MM.1S (cell line): ENCODE measurements around the gene ZNF678.

ENCODE experiments used
- DNase-seq: peaks from one replicate; pipeline ENCODE4 v3.0.0-alpha.2; 2015
- H2AFZ ChIP-seq: fragments of 300-600 bp; sonication (generic); 2 replicates; pipeline ENCODE4 v1.6.0; 2016; ENCODE audit warnings: antibody characterized with exemption, low read length
- H3F3A ChIP-seq: fragments of 300-600 bp; sonication (generic); 2 replicates; pipeline ENCODE4 v1.6.1; 2016; ENCODE audit warnings: mild to moderate bottlenecking, antibody characterized with exemption, low read length, moderate library complexity, mixed read lengths; ENCODE audit not compliant: insufficient read depth
- H3K27ac ChIP-seq: fragments of 300-600 bp; sonication (generic); 2 replicates; pipeline ENCODE4 v1.5.1; 2016; ENCODE audit warnings: mild to moderate bottlenecking, low read length
- H3K27me3 ChIP-seq: fragments of 300-600 bp; sonication (generic); replicated peaks from 2 replicates; pipeline ENCODE4 v1.6.0; 2016; ENCODE audit warnings: low read length; ENCODE audit not compliant: insufficient read depth
- H3K36me3 ChIP-seq: fragments of 300-600 bp; sonication (generic); replicated peaks from 2 replicates; pipeline ENCODE4 v1.6.1; 2016; ENCODE audit warnings: mild to moderate bottlenecking, low read length, mixed read lengths; ENCODE audit not compliant: insufficient read depth
- H3K4me1 ChIP-seq: fragments of 300-600 bp; sonication (generic); 2 replicates; pipeline ENCODE4 v1.6.1; 2016; ENCODE audit warnings: low read length, mixed read lengths
- H3K4me2 ChIP-seq: fragments of 300-600 bp; sonication (generic); 2 replicates; pipeline ENCODE4 v1.6.0; 2016; ENCODE audit warnings: low read depth, low read length
- H3K4me3 ChIP-seq: fragments of 300-600 bp; sonication (generic); 2 replicates; pipeline ENCODE4 v1.5.1; 2016; ENCODE audit warnings: low read length, mixed read lengths
- H3K79me2 ChIP-seq: fragments of 300-600 bp; sonication (generic); 2 replicates; pipeline ENCODE4 v1.6.1; 2016; ENCODE audit warnings: mixed run types, low read length, mixed read lengths
- H3K9ac ChIP-seq: fragments of 300-600 bp; sonication (generic); 2 replicates; pipeline ENCODE4 v1.6.1; 2016; ENCODE audit warnings: low read length, mixed read lengths
- H3K9me2 ChIP-seq: fragments of 300-600 bp; sonication (generic); replicated peaks from 2 replicates; pipeline ENCODE4 v1.6.1; 2016; ENCODE audit warnings: mild to moderate bottlenecking, low read length, mixed read lengths; ENCODE audit not compliant: insufficient read depth
- H3K9me3 ChIP-seq: fragments of 300-600 bp; sonication (generic); replicated peaks from 2 replicates; pipeline ENCODE4 v1.6.1; 2016; ENCODE audit warnings: mild to moderate bottlenecking, low read length, mixed read lengths; ENCODE audit not compliant: insufficient read depth
- H4K20me1 ChIP-seq: fragments of 300-600 bp; sonication (generic); 2 replicates; pipeline ENCODE4 v1.6.1; 2016; ENCODE audit warnings: mild to moderate bottlenecking, low read length, moderate library complexity, mixed read lengths; ENCODE audit not compliant: insufficient read depth
- CTCF ChIP-seq: fragments of 300-600 bp; sonication (generic); IDR thresholded peaks from 2 replicates; pipeline ENCODE4 v1.5.1; 2016; ENCODE audit warnings: antibody characterized with exemption, low read length, mixed read lengths
- EZH2 ChIP-seq: fragments of 300-600 bp; sonication (generic); optimal IDR thresholded peaks from 2 replicates; pipeline ENCODE3; 2017; ENCODE audit warnings: low read depth, mild to moderate bottlenecking, antibody characterized with exemption, low read length, mixed read lengths
- EZH2phosphoT487 ChIP-seq: fragments of 300-600 bp; sonication (generic); IDR thresholded peaks from 2 replicates; pipeline ENCODE4 v1.6.1; 2018; ENCODE audit warnings: antibody characterized with exemption, low read length

Gene ZNF678

GRCh38 chr1:227561241-227561907 is 2.0 kb upstream of the ZNF678 start:
- Histone ChIP-seq H3K9me2 (no peaks in the 10 kb centered on the region), H3K27me3 (no peaks in the 10 kb centered on the region), H3K4me2 (no peak overlapping the region), H3K27ac (no peak overlapping the region), H4K20me1 (no peaks in the 10 kb centered on the region), H2AFZ (no peak overlapping the region), H3K9ac (no peak overlapping the region), H3K4me1 (peaks cover 4% of the 10 kb centered on the region; the same call in 1 of the 2 replicates), H3K4me3 (no peak overlapping the region), H3K79me2 (peaks cover 22% of the 10 kb centered on the region), H3K36me3 (no peaks in the 10 kb centered on the region; the same call in 1 of the 2 replicates), H3K9me3 (no peaks in the 10 kb centered on the region), H3F3A (peaks cover 9% of the 10 kb centered on the region)
- TF ChIP-seq EZH2phosphoT487 (no peak), CTCF (no peak), EZH2 (no peak)
- no peak for DNase-seq

GRCh38 chr1:227562037-227562436 is 1.3 kb upstream of the ZNF678 start:
- Histone ChIP-seq H3K9me3 (no peaks in the 10 kb centered on the region), H3K79me2 (peaks cover 28% of the 10 kb centered on the region)

GRCh38 chr1:227562933-227563323 is 428 bp upstream of the ZNF678 start:
- no peaks in the 10 kb centered on the region; the same call in 1 of the 2 replicates for H3K36me3 ChIP-seq
- TF ChIP-seq EZH2 (no peak), EZH2phosphoT487 (no peak), CTCF (no peak)
- H3K9me2 ChIP-seq, result no peaks in the 10 kb centered on the region
- peak overlapping the region; percentile 15; the same call in 1 of the 2 replicates for H3K4me2 ChIP-seq
- no peaks in the 10 kb centered on the region for H3K9me3 ChIP-seq
- peak overlapping the region; percentile 84; the same call in 1 of the 2 replicates for H3K4me3 ChIP-seq
- peaks cover 34% of the 10 kb centered on the region for H3K79me2 ChIP-seq
- H3K9ac ChIP-seq, result no peak overlapping the region
- no peak for DNase-seq
- peak overlapping the region; percentile 85 for H2AFZ ChIP-seq
- no peaks in the 10 kb centered on the region for H3K27me3 ChIP-seq
- no peaks in the 10 kb centered on the region for H4K20me1 ChIP-seq
- peaks cover 4% of the 10 kb centered on the region; the same call in 1 of the 2 replicates for H3K4me1 ChIP-seq
- H3K27ac ChIP-seq, result peak overlapping the region; percentile 85; the same call in 1 of the 2 replicates
- H3F3A ChIP-seq, result peaks cover 9% of the 10 kb centered on the region

More at GRCh38 chr1:227562037-227562436, 1.3 kb upstream of the ZNF678 start:
- no peak for DNase-seq
- no peaks in the 10 kb centered on the region; the same call in 1 of the 2 replicates for H3K36me3 ChIP-seq
- H3K9ac ChIP-seq, result no peak overlapping the region
- no peak overlapping the region for H3K4me2 ChIP-seq
- H2AFZ ChIP-seq, result no peak overlapping the region
- H3K4me3 ChIP-seq, result no peak overlapping the region
- no peak overlapping the region for H3K27ac ChIP-seq
- H3K9me2 ChIP-seq, result no peaks in the 10 kb centered on the region
- TF ChIP-seq CTCF (no peak), EZH2 (no peak), EZH2phosphoT487 (no peak)
- peaks cover 4% of the 10 kb centered on the region; the same call in 1 of the 2 replicates for H3K4me1 ChIP-seq
- H4K20me1 ChIP-seq, result no peaks in the 10 kb centered on the region
- no peaks in the 10 kb centered on the region for H3K27me3 ChIP-seq
- H3F3A ChIP-seq, result peaks cover 9% of the 10 kb centered on the region
